Activated CD8-positive, alpha-beta memory T cell treated with anti-CD3 and anti-CD28 coated beads for 1 hour (primary cell): ENCODE results near the gene WRAP73.

Source experiments
- DNase-seq, 2 donors: peaks; one replicate each; pipeline ENCODE4 v3.0.0-alpha.2; 2020; ENCODE audit warnings: low read depth in 1 of 2; ENCODE audit errors: extremely low read depth in 1 of 2

The WRAP73 gene

DNA sequence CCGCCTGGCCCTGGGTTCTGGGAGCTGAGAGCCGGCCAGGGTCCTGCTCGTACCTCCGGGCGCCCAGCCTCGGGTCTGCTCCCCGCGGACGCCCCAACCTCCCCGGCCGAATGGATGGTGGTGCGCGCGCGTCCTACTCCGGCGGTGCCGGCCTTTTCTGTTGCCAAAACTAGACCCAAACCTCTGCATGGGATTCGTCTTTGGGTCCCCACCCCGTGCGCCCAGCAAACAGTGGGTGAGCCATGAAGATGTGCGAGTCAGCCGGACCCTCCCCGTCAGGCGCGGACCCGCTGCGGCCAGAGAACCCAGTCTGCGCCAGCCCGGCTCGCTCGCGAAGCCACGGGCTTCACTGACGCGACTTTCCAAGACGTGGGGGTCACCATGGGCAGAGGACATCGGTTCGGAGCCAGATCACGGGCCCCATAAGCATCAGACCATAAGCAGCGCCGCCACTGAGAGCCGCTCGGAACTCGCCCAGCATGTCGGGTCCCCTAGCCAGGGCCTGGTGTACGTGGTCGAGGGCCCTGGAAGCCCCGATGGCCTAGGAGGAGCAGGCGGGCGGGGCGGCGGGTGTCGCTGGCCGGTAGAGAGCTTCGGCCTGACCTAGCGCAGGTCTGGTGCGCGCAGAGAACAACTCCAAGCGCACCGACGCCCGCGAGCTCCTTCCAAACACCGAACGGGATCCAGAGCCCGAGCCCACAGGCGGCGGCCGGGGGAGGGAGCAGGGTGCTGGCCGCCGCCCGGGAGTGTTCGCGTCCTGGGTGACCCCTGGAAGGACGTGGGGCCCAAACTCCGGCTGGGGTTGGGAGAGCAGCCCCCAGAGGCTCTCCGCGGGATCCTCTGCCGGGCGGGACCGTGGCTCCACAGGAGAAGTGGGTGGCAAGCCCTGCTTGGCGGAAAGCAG is 1.4 kb upstream of the WRAP73 start:
- DNase-seq: no peak

GRCh38 chr1:3650248-3651025 is 534 bp upstream of the WRAP73 start:
- DNase-seq: no peak

DNA sequence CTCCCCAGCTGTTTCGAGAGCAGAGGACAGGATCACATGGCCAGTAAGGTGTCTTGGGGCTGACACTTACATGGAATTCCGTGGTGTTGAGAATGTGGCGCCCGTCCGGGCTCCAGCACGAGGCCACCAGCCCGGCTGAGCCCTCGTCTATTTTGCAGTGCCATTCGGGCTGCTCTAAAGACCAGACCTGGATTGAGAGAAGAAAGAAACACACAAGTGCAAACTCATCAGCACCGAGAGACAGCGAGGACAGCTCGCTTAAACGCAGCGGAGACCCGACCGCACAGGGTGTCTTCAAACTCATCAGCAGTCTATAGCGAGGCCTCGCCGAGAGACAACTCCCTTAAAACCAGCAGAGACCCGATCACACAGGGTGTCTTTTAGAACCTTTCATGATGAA is 3.3 kb downstream of the WRAP73 start:
- DNase-seq: no peak

GRCh38 chr1:3645666-3646355 is 4.1 kb downstream of the WRAP73 start:
- no peak for DNase-seq

DNA sequence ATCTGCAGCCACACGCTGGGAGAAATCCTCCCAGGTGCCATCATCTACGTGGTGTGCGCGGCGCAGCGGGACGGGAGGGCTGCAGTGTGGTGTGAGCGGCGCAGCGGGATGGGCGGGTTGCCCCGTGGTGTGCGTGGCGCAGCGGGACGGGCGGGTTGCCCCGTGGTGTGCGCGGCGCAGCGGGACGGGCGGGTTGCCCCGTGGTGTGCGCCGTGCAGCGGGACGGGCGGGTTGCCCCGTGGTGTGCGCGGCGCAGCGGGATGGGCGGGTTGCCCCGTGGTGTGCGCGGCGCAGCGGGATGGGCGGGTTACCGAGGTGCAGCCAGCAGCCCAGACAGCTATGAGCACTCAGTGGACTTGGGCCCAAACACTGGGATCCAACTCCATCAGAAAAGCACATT is 4.7 kb downstream of the WRAP73 start:
- no peak for DNase-seq

- DNase-seq: no peak
Observed at GRCh38 chr1:3644273-3644672, 5.6 kb downstream of the WRAP73 start.

DNA sequence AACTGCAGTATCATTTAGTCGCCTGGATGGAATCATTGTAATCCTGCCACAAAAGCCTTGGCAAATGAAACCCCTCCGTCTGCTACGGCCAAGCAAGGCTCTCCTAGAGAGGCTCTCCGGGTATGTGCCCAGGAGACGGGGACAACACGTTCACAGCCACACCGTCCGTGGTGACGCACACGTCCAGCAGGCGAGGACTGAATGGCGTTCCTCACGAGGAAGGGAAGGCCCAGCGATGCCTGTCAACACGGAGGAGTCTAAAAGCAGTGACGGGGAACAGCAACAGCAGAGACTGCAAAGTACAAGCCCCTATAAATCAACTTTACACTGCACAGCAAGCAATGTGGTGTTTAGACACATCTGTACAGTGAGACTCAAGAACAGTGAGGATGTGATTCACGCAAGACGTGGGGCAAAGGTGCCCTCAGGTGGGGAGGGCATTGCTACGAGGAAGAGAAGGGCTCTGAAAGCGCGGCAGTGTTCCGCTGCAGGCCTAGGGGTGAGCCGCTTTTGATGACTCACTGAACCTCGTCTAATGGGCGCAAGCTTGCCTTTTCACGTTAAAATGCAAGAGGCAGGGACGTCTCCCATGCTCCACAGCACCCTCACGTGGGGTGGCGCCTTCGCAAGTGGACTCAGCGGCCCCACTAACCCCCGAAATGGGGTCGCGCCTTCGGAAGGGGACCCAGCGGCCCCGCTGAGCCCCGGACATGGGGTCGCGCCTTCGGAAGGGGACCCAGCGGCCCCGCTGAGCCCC is 6.8 kb downstream of the WRAP73 start:
- DNase-seq: no peak

GRCh38 chr1:3641816-3642215 is 8.1 kb downstream of the WRAP73 start:
- DNase-seq: no peak

DNA sequence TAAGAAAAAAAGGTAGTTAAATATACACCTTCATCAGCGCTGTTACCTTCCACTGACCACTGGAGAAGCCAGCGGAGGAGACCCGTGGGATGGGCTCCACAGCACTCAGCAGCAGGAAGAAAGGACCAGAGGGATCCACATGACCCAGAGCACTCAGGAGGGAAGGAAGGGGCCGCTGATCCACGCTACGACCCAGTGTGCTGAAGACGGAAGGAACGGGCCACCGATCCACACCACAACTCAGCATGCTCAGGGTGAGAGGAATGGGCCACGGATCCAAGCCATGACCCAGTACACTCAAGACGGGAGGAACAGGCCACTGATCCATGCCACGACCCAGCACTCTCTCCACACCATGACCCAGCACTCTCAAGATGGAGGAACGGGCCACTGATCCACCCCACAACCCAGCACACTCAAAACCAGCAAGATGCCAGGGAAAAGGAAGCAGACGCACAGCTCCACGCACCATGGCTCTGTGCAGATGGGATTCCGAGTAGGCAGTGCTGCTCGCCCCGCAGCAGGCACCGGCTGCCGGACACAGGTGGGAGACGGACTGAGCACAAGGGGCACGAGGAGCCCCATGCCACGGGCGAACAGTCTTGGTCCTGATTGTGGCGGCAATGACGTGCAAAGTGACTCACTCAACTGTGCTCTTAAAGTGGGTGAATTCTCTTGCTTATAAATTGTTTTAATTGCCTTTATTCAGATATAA is 8.7 kb downstream of the WRAP73 start:
- DNase-seq: no peak

DNA sequence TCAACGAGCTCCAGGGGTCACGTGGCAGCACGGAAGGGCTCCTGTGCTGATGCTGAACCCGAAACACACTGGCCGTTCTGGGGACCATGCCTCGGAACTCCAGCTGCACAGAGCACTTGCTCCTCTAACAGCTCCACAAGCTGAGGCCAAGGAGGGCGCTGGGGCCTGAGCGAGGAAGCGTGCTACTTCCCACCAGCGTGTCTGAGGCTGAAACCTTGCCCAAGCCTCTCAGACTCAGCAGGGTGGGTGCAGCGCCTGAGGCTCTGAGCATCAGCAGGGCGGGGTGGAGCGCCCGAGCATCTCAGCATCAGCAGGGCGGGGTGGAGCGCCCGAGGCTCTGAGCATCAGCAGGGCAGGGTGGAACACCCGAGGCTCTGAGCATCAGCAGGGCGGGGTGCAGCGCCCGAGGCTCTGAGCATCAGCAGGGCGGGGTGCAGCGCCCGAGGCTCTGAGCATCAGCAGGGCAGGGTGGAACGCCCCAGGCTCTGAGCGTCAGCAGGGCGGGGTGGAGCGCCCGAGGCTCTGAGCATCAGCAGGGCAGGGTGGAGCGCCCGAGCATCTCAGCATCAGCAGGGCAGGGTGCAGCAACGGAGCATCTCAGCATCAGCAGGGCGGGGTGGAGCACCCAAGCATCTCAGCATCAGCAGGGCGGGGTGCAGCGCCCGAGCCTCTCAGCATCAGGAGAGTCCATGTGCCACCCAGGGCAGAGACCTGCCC is 9.6 kb downstream of the WRAP73 start:
- DNase-seq: no peak

- no peak for DNase-seq
Observed at GRCh38 chr1:3639397-3639911, 10.4 kb downstream of the WRAP73 start.

- DNase-seq: no peak
Observed at GRCh38 chr1:3638676-3639075, 11.2 kb downstream of the WRAP73 start.

DNA sequence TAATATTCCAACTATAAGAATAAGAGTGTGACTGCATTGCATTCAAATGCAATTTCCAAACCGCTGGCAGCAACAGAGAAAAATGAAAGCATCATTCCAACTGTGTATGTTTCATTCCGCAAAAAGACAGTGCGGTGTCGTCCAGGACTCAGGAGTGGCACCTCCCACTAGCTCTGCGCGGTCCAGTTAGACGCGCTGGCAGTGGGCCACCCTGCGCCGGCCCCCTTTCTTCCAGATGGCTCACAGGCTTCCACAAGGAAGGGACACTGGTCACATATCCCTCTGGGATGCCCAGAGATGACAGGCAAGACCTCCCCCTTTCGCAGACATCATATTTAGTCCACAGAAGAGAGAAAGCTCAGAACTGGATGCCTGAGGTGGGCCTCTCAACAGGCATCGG is 11.9 kb downstream of the WRAP73 start:
- no peak for DNase-seq

- no peak for DNase-seq
Observed at GRCh38 chr1:3636531-3636930, 13.4 kb downstream of the WRAP73 start.

GRCh38 chr1:3636080-3636479 is 13.8 kb downstream of the WRAP73 start:
- DNase-seq: no peak

DNA sequence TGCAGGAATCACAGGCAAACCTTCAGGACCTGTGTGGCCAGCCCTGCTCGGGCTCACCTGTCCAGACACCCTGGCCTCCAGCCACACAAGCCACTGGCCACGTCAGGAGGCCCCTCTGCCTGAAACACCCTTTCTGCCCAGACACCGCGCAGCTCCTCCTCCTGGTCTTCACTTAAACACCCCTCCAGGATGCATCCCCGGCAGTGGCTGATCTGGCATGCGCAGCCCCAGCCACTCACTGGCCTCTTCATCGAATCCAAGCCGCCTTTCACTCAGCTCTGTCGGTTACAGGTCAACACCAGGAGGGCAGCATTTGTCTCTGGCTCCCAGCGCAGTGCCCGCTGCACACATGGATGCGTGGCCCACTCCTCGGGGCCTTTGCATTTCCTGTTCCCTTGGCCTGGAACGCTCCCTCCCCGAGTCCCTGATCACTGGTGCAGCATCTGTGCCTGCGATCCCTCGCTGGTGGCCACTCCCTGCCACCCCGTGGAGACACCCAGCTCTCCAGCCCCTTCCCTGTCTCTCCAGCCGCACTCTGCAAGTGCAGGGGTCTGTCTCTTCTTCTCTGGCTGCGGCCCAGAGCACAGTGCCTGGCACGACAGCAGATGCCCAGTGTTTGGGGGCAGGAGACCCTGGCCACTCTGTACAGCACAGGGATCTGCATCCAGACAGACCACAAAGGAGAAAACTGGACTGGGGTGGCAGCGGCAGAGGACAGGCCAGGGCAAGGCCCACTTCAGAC is 15.7 kb downstream of the WRAP73 start:
- no peak for DNase-seq

DNA sequence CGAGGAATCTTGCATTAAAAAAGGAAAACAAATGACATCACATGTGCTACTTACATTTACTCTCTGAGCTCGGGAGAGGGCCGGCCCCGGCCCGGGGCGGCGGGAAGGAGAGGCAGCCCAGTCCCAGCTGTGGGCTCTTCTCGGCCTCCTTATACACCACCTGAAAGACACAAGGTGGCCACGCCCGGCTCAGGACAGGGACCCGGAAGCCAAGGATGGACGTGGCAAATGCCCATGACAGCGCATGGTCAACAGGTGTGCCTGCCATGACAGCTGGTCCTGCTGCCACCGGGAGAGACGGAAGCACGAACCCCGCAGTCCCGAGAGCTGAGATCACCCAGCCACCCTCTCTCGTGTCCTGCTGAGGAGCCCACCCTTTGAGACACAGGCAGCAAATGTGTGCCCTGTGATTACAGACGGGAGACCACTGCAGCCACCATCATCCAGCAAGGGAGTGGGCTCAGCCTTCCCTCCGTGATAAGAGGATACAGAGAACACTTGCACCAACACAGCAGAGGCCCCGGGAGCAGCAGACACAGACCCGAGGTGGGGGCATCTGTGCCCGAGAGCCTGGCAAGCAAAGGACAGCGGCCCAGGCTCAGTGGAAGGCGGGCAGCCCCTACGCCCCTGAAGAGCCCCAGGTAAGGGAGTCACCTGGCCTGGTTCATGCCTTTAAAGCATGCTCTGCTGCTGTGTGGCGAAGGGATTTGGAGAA is 16.4 kb downstream of the WRAP73 start:
- no peak for DNase-seq
